NB4 (cell line): ENCODE results near the gene TBC1D2B.

ENCODE experiments used
- CTCF ChIP-seq: IDR thresholded peaks from one replicate; pipeline ENCODE4 v1.5.1; 2012; ENCODE audit warnings: low read depth, low read length
- MAX ChIP-seq: IDR thresholded peaks from 2 replicates; pipeline ENCODE4 v1.6.1; 2011; ENCODE audit warnings: low read depth, low read length
- POLR2A ChIP-seq: IDR thresholded peaks from 2 replicates; pipeline ENCODE4 v1.6.1; 2011; ENCODE audit warnings: mild to moderate bottlenecking; ENCODE audit not compliant: insufficient read length; ENCODE audit errors: extremely low read depth

- TF ChIP-seq CTCF = no peak
- no peak for TF ChIP-seq POLR2A
- TF ChIP-seq MAX = no peak
Observed at GRCh38 chr15:78038585-78039247, 38.8 kb downstream of the TBC1D2B start.
